HEK293T (cell line): ENCODE measurements around the gene ZNRF3.

Experiments used
- ELF4 ChIP-seq: fragments of 450-650 bp; IDR thresholded peaks from 2 replicates; pipeline ENCODE4 v1.6.1; 2017; ENCODE audit warnings: antibody characterized with exemption
- HDGF ChIP-seq: fragments of 450-650 bp; IDR thresholded peaks from 2 replicates; pipeline ENCODE4 v1.6.1; 2017; ENCODE audit warnings: antibody characterized with exemption, borderline replicate concordance

DNA sequence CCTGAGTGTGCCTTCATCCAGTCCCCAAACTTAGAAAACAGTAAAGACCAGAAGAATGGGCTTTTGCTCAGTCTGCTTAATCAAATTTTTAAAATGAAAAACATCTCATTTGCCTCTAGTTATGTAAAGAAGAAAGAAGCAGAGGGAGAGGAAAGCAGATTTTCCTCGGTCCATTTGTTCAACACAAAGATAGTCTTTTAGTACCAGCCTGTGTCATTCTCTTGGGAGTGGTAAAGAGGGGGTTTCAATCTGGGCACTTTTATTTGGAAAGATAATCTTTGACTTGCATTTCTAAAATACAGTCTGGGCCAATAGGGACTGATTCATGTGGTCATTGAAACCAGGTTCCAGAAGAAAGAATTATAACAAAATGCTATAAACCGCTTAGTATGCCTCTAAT lies 218.9 kb downstream of the ZNRF3 start:
- TF ChIP-seq HDGF (no peak), ELF4 (no peak)
